ENCODE results near the gene PYCR2. TPM values are rescaled to one million over a fixed set of nuclear protein-coding genes. Genes with fewer than 3 reads are reported as not detected.
A peak's percentile ranks its signal among the peaks of the same experiment; 100 is the strongest.

The PYCR2 gene
- total and polyA plus RNA-seq, 8 donors: 52.7 to 68.7 (median 57.1) TPM

GRCh38 chr1:225965231-225965630 lies 41.2 kb upstream of the PYCR2 start:
- intact Hi-C loops (cut with DNase I): no loop called here
- TF ChIP-seq CTCF (IDR thresholded peaks at IDR 0.05): no peak

GRCh38 chr1:225963735-225964530 lies 39.9 kb upstream of the PYCR2 start:
- Histone ChIP-seq H3K9me3 (no peaks in the 10 kb centered on the region), H3K4me1 (no peaks in the 10 kb centered on the region), H3K36me3 (no peaks in the 10 kb centered on the region), H3K27me3 (no peaks in the 10 kb centered on the region), H3K27ac (no peak overlapping the region), H3K4me3 (no peak overlapping the region)
- ATAC-seq (no peak), DNase-seq (no peak)
- TF ChIP-seq CTCF (IDR thresholded peaks at IDR 0.05): no peak
- intact Hi-C loops (cut with DNase I): no loop called here

More at GRCh38 chr1:225965231-225965630, 41.2 kb upstream of the PYCR2 start:
- no peaks in the 10 kb centered on the region for H3K36me3 ChIP-seq
- H3K27ac ChIP-seq: no peak overlapping the region
- DNase-seq (no peak), ATAC-seq (no peak)
- H3K27me3 ChIP-seq: no peaks in the 10 kb centered on the region
- no peaks in the 10 kb centered on the region for H3K4me1 ChIP-seq
- H3K4me3 ChIP-seq: no peak overlapping the region
- no peaks in the 10 kb centered on the region for H3K9me3 ChIP-seq

GRCh38 chr1:225962440-225962975 lies 38.5 kb upstream of the PYCR2 start:
- DNase-seq: peak in 3 of 4 donors; percentile 12 to 86 (median 29)
- peak; percentile 40 to 60 for TF ChIP-seq CTCF (IDR thresholded peaks at IDR 0.05)
- no peaks in the 10 kb centered on the region for H3K9me3 ChIP-seq
- H3K4me1 ChIP-seq: no peaks in the 10 kb centered on the region
- no peak overlapping the region for H3K27ac ChIP-seq
- H3K4me3 ChIP-seq: no peak overlapping the region
- peak; percentile 74 for ATAC-seq
- no peaks in the 10 kb centered on the region for H3K36me3 ChIP-seq
- intact Hi-C loops (cut with DNase I): no loop called here
- H3K27me3 ChIP-seq: no peaks in the 10 kb centered on the region

- Histone ChIP-seq H3K4me3 (no peak overlapping the region), H3K9me3 (no peaks in the 10 kb centered on the region), H3K4me1 (no peaks in the 10 kb centered on the region), H3K27me3 (no peaks in the 10 kb centered on the region), H3K27ac (no peak overlapping the region), H3K36me3 (no peaks in the 10 kb centered on the region)
- intact Hi-C loops (cut with DNase I): no loop called here
- TF ChIP-seq CTCF (IDR thresholded peaks at IDR 0.05): no peak
- DNase-seq (no peak), ATAC-seq (no peak)
These were observed 37.8 kb upstream of the PYCR2 start for GRCh38 chr1:225961659-225962439.

GRCh38 chr1:225958041-225958440 lies 34.0 kb upstream of the PYCR2 start:
- Histone ChIP-seq H3K4me3 (no peak overlapping the region), H3K27me3 (no peaks in the 10 kb centered on the region), H3K27ac (no peak overlapping the region), H3K9me3 (no peaks in the 10 kb centered on the region), H3K36me3 (no peaks in the 10 kb centered on the region), H3K4me1 (no peaks in the 10 kb centered on the region)
- no peak for ATAC-seq
- DNase-seq: no peak
- TF ChIP-seq CTCF (IDR thresholded peaks at IDR 0.05): no peak
- intact Hi-C loops (cut with DNase I): no loop called here

Measured in left lung (tissue), 10 donors.